Measurements from ENCODE around the gene DGAT2.

DGAT2 gene

GRCh38 chr11:75826461-75827230, 58.1 kb downstream of the DGAT2 start:
- DNase-seq (ENCODE audit: low read depth in 2 of 2), result no peak

GRCh38 chr11:75827562-75827961, 59.0 kb downstream of the DGAT2 start:
- DNase-seq (ENCODE audit: low read depth in 2 of 2), result no peak

DNA sequence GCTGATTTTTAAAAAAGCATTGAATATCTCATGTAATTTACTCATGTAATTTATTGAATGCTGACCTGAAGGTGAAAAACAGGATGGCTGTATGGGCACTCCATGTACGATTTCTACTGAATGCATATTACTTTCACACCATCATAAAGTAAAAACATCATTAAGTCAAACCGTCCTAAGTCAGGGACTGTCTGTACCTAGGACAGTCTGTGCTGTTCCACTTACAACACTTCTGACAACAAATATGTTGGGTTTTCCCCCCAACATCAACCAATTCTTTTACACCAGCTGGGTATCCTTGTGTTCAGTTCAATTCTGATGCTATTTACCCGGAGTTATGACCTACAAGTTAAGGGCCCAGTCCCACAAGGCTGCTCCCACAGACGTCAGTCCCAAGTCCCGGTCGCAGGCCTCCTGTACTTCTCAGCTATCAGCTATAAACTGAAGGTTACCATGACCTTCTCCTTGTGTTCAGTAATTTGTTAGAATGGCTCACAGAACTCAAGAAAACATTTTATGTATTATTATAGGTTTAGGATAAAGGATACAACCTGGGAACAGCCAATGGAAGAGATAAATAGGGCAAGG, 63.4 kb downstream of the DGAT2 start:
- no peak for DNase-seq (ENCODE audit: low read depth in 2 of 2)

DNA sequence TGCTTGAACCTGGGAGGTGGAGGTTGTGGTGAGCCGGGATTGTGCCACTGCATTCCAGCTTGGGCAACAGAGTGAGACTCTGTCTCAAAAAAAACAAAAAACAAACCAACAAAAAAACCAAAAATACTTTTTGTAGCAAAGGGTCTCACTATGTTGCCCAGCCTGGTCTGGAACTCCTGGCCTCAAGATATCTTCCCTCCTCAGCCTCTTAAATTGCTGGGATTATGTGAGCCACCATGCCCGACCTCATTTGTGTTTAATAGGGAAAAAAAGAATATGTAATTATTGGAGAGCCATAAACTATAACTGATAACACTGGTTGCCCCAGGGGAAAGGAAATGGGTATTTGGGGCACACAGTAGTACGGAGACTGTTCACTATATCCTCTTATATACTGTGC, 66.2 kb downstream of the DGAT2 start:
- DNase-seq (ENCODE audit: low read depth in 2 of 2), result no peak

- DNase-seq (ENCODE audit: low read depth in 2 of 2), result no peak
Observed at GRCh38 chr11:75836417-75836816, 67.8 kb downstream of the DGAT2 start.

GRCh38 chr11:75839851-75840250, 71.3 kb downstream of the DGAT2 start:
- DNase-seq (ENCODE audit: low read depth in 2 of 2), result no peak

GRCh38 chr11:75840522-75840921, 71.9 kb downstream of the DGAT2 start:
- DNase-seq (ENCODE audit: low read depth in 2 of 2), result no peak

GRCh38 chr11:75841739-75842138, 73.2 kb downstream of the DGAT2 start:
- no peak for DNase-seq (ENCODE audit: low read depth in 2 of 2)

DNA sequence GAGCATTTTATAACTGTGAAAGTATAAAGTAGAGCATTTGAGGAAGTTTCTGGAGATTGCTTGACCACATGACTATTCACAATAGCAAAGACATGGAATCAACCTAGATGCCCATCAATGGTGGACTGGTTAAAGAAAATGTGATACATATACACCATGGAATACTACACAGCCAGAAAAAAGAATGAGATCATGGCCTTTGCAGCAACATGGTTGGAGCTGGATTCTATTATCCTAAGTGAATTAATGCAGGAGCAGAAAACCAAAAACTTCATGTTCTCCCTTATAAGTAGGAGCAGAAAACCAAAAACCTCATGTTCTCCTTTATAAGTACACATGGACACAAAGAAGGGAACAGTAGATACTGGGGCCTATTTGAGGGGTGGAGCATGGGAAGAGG, 76.7 kb downstream of the DGAT2 start:
- no peak for DNase-seq (ENCODE audit: low read depth in 2 of 2)

GRCh38 chr11:75849894-75850293, 81.3 kb downstream of the DGAT2 start:
- DNase-seq (ENCODE audit: low read depth in 2 of 2), result no peak

GRCh38 chr11:75850787-75851186, 82.2 kb downstream of the DGAT2 start:
- no peak for DNase-seq (ENCODE audit: low read depth in 2 of 2)
